PC-9 (cell line): ENCODE results near the gene CFAP141. TPM values are rescaled to one million over a fixed set of nuclear protein-coding genes. Genes with fewer than 3 reads are reported as not detected.
"Not testable (repeated sequence)": the region's sequence is repeated elsewhere in the genome, so short reads cannot be mapped to it uniquely, and the experiment has no call there.

ENCODE experiments used
- BruUV-seq: library from RNA; stranded (reverse); fragments of 400-500 nt; replicated peaks from 2 replicates; lab custom pipeline; 2021; lab: Mats Ljungman, UMichigan
- CTCF ChIA-PET: fragments of 300-600 bp; sonication (Branson Sonifier 250); formaldehyde crosslinking; loops from one replicate; lab custom pipeline; 2022; ENCODE audit warnings: antibody characterized with exemption; lab: Charles Lee
- POLR2A ChIA-PET: fragments of 300-600 bp; sonication (Branson Sonifier 250); formaldehyde crosslinking; loops from one replicate; lab custom pipeline; 2022; ENCODE audit warnings: antibody characterized with exemption; ENCODE audit not compliant: unreplicated experiment; lab: Charles Lee
- DNase-seq, 2 experiments: peaks; one replicate each; pipeline versions ENCODE4 v3.0.0 to v3.0.0-alpha.2; 2015 to 2022; ENCODE audit warnings: mixed read lengths in 1 of 2
- H2AFZ ChIP-seq: fragments of 200-600 bp; sonication (generic); 2 replicates; pipeline ENCODE4 v1.8.1; 2017; ENCODE audit warnings: antibody characterized with exemption
- H3F3A ChIP-seq: fragments of 200-600 bp; sonication (generic); 2 replicates; pipeline ENCODE4 v1.8.1; 2017; ENCODE audit warnings: antibody characterized with exemption, mild to moderate bottlenecking, low read depth; ENCODE audit not compliant: insufficient read depth
- H3K27ac ChIP-seq: fragments of 200-600 bp; sonication (generic); 2 replicates; pipeline ENCODE4 v1.6.1; 2016; ENCODE audit warnings: mixed run types
- H3K27me3 ChIP-seq: fragments of 200-600 bp; sonication (generic); 2 replicates; pipeline ENCODE4 v1.6.1; 2016; ENCODE audit warnings: low read depth, mixed run types; ENCODE audit not compliant: insufficient read depth
- H3K36me3 ChIP-seq: fragments of 200-600 bp; sonication (generic); 2 replicates; pipeline ENCODE4 v1.6.1; 2016; ENCODE audit warnings: low read depth, mixed run types
- H3K4me1 ChIP-seq: fragments of 200-600 bp; sonication (generic); replicated peaks from 2 replicates; pipeline ENCODE4 v1.6.1; 2016; ENCODE audit warnings: mixed run types; ENCODE audit not compliant: insufficient read depth
- H3K4me2 ChIP-seq: fragments of 200-600 bp; sonication (generic); 2 replicates; pipeline ENCODE4 v1.6.1; 2017; ENCODE audit warnings: mixed run types
- H3K4me3 ChIP-seq: fragments of 200-600 bp; sonication (generic); 2 replicates; pipeline ENCODE4 v1.6.1; 2016; ENCODE audit warnings: mixed run types
- H3K79me2 ChIP-seq: fragments of 200-600 bp; sonication (generic); 2 replicates; pipeline ENCODE4 v1.6.1; 2017; ENCODE audit warnings: low read depth, mixed run types
- H3K9me2 ChIP-seq: fragments of 200-600 bp; sonication (generic); 2 replicates; pipeline ENCODE4 v1.8.1; 2017; ENCODE audit warnings: mild to moderate bottlenecking; ENCODE audit not compliant: insufficient read depth
- H3K9me3 ChIP-seq: fragments of 200-600 bp; sonication (generic); 2 replicates; pipeline ENCODE4 v1.8.1; 2016; ENCODE audit warnings: low read depth; ENCODE audit not compliant: insufficient read depth
- H4K20me1 ChIP-seq: fragments of 200-600 bp; sonication (generic); 2 replicates; pipeline ENCODE4 v1.8.1; 2017; ENCODE audit not compliant: insufficient read depth
- CTCF ChIP-seq: fragments of 200-600 bp; sonication (generic); conservative IDR thresholded peaks from 2 replicates; pipeline ENCODE4 v1.6.1; 2017; ENCODE audit warnings: mixed run types, antibody characterized with exemption, mild to moderate bottlenecking, moderate library complexity
- EZH2 ChIP-seq: fragments of 200-600 bp; sonication (generic); IDR thresholded peaks from 2 replicates; pipeline ENCODE4 v1.8.0; 2017; ENCODE audit warnings: antibody characterized with exemption, low read depth
- intact Hi-C: fragments of 100-400 bp; cut with micrococcal nuclease; formaldehyde crosslinking; loops from one replicate; pipeline ENCODE4 v1.10.0; 2022; ENCODE audit not compliant: unreplicated experiment
- total RNA-seq: library from RNA; stranded (reverse); gene quantifications from 2 replicates; pipeline ENCODE4 v1.2.3, GENCODE V29; 2021

The CFAP141 gene
- total RNA-seq, 1 experiment from 2014 or later, result not detected

- DNase-seq, result no peak
- Histone ChIP-seq H3F3A (peaks cover 30% of the 10 kb centered on the region), H2AFZ (no peak overlapping the region), H3K79me2 (peaks cover 40% of the 10 kb centered on the region), H3K27me3 (no peaks in the 10 kb centered on the region), H3K9me3 (no peaks in the 10 kb centered on the region), H3K4me3 (no peak overlapping the region), H3K27ac (no peak overlapping the region), H3K4me2 (no peak overlapping the region), H3K36me3 (peaks cover 65% of the 10 kb centered on the region), H3K9me2 (no peaks in the 10 kb centered on the region), H3K4me1 (no peaks in the 10 kb centered on the region), H4K20me1 (peaks cover 52% of the 10 kb centered on the region)
- intact Hi-C loops, result no loop called here
- BruUV-seq, result no TSS peak
- ChIA-PET POLR2A (no interaction called here), CTCF (no interaction called here)
- TF ChIP-seq CTCF (no peak), EZH2 (no peak)
Observed at GRCh38 chr1:154237435-154237834, 31.3 kb upstream of the CFAP141 start.

- no peak overlapping the region for H3K4me2 ChIP-seq
- peaks cover 60% of the 10 kb centered on the region for H3K36me3 ChIP-seq
- H3K4me3 ChIP-seq, result no peak overlapping the region
- no peaks in the 10 kb centered on the region for H3K4me1 ChIP-seq
- no peaks in the 10 kb centered on the region for H3K9me3 ChIP-seq
- TF ChIP-seq EZH2 (no peak), CTCF (no peak)
- intact Hi-C loops, result no loop called here
- H3K79me2 ChIP-seq, result peaks cover 40% of the 10 kb centered on the region
- DNase-seq, result no peak
- H3K9me2 ChIP-seq, result no peaks in the 10 kb centered on the region
- peaks cover 49% of the 10 kb centered on the region for H4K20me1 ChIP-seq
- H3K27ac ChIP-seq, result no peak overlapping the region
- H2AFZ ChIP-seq, result no peak overlapping the region
- peaks cover 30% of the 10 kb centered on the region for H3F3A ChIP-seq
- ChIA-PET POLR2A (no interaction called here), CTCF (no interaction called here)
- no TSS peak for BruUV-seq
- no peaks in the 10 kb centered on the region for H3K27me3 ChIP-seq
Observed at GRCh38 chr1:154236855-154237254, 30.7 kb upstream of the CFAP141 start.

- POLR2A ChIA-PET, result interaction anchor here (0.6 kb wide), 1 partner anchor 55 kb away, joined by 5 read pairs; no protein-coding TSS in a partner anchor
- H3K4me2 ChIP-seq, H3K4me3 ChIP-seq, H3K9me3 ChIP-seq, H3K4me1 ChIP-seq, H2AFZ ChIP-seq, H3K27me3 ChIP-seq, DNase-seq, intact Hi-C loops, BruUV-seq, H3K27ac ChIP-seq, H3K9me2 ChIP-seq: not testable (repeated sequence)
- Histone ChIP-seq H4K20me1 (peaks cover 36% of the 10 kb centered on the region), H3F3A (peaks cover 26% of the 10 kb centered on the region; the same call in 1 of the 2 replicates), H3K36me3 (peaks cover 56% of the 10 kb centered on the region), H3K79me2 (peaks cover 37% of the 10 kb centered on the region)
- CTCF ChIA-PET, result interaction anchor here (0.6 kb wide), 1 partner anchor 28 kb away, joined by 14 read pairs; no protein-coding TSS in a partner anchor
Observed at GRCh38 chr1:154233127-154233526, 27.0 kb upstream of the CFAP141 start.

- intact Hi-C loops, BruUV-seq, H3K9me3 ChIP-seq, H3K9me2 ChIP-seq, H2AFZ ChIP-seq, H3K4me3 ChIP-seq, H3K27ac ChIP-seq, H3F3A ChIP-seq, H3K4me1 ChIP-seq, CTCF ChIA-PET, H3K27me3 ChIP-seq, DNase-seq, H3K4me2 ChIP-seq: not testable (repeated sequence)
- POLR2A ChIA-PET, result interaction anchor here (0.7 kb wide), 1 partner anchor 15 kb away, joined by 3 read pairs; no protein-coding TSS in a partner anchor
- Histone ChIP-seq H4K20me1 (peaks cover 42% of the 10 kb centered on the region), H3K79me2 (peaks cover 44% of the 10 kb centered on the region), H3K36me3 (peaks cover 61% of the 10 kb centered on the region)
Observed at GRCh38 chr1:154231112-154231511, 25.0 kb upstream of the CFAP141 start.
